ENCODE data around the gene SEMA5B. TPM values are rescaled to one million over a fixed set of nuclear protein-coding genes. Genes with fewer than 3 reads are reported as not detected.

The SEMA5B gene
- total RNA-seq, 6 donors from 2014 or later, result 0.33 to 0.71 (median 0.65) TPM; not detected in 2

DNA sequence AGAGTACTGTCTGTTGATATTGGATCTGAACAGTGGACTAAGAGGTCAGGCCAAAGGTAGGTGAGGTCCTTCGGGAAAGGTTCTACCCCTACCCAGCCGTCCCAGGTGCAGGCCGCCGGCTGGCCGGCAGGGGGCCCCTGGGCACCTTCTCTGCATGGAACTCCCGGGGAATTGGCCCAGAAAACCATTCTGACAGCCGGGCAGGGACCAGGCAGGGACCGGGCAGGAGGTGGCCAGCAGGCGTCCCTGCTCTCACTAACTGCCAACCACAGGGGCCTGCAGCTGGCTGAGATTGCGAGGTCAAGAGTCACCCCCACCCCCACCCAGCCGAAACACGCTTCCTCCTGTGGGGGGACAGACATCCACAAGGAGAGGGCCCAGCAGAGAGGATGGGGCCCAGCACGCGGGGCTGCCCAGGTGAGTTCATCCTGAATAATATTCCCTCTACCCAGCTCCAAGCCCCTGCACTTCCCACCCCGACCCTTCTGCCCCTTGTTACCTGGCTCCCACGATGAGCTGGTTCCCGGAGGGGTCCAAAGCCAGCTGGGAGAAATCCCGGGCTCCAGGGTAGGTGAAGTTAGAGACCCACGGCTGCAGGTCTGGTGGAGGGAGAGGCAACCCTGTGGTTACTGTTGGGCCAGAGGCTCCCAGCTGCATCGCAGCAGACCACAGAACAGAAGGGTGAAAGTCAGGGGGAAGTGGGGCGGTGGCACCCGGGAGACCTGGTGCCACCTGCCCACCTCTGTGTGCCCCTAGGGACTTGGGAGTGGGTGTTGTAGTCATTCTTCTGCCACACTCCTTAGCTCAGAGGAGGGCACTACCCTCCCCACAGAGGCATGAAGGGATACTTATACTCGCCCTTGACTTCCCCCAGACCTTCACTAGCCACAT is 84.4 kb downstream of the SEMA5B start:
- WGBS, 2 donors, result 40 to 73% methylated on average over 8 to 23 of the region's 23 CpGs
- Histone ChIP-seq H3K4me1 (peaks cover 0 to 10% (median 7%) of the 10 kb centered on the region in 4 donors), H3K9me3 (no peaks in the 10 kb centered on the region), H3K27ac (no peak overlapping the region), H3K27me3 (no peaks in the 10 kb centered on the region), H3K4me3 (no peak overlapping the region), H3K36me3 (no peaks in the 10 kb centered on the region)
- DNase-seq (peak; percentile 83 to 95), ATAC-seq (ENCODE audit: low FRiP score in 2 of 2) (peak; percentile 72 to 82)
- TF ChIP-seq EP300 (IDR thresholded peaks at IDR 0.05), result no peak
- TF ChIP-seq, protein P1, sequence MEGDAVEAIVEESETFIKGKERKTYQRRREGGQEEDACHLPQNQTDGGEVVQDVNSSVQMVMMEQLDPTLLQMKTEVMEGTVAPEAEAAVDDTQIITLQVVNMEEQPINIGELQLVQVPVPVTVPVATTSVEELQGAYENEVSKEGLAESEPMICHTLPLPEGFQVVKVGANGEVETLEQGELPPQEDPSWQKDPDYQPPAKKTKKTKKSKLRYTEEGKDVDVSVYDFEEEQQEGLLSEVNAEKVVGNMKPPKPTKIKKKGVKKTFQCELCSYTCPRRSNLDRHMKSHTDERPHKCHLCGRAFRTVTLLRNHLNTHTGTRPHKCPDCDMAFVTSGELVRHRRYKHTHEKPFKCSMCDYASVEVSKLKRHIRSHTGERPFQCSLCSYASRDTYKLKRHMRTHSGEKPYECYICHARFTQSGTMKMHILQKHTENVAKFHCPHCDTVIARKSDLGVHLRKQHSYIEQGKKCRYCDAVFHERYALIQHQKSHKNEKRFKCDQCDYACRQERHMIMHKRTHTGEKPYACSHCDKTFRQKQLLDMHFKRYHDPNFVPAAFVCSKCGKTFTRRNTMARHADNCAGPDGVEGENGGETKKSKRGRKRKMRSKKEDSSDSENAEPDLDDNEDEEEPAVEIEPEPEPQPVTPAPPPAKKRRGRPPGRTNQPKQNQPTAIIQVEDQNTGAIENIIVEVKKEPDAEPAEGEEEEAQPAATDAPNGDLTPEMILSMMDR (IDR thresholded peaks at IDR 0.05), result peak; percentile 86 to 97 (median 92)
- no peak for TF ChIP-seq POLR2AphosphoS5 (IDR thresholded peaks at IDR 0.05)
- no peak for TF ChIP-seq POLR2A (IDR thresholded peaks at IDR 0.05)

DNA sequence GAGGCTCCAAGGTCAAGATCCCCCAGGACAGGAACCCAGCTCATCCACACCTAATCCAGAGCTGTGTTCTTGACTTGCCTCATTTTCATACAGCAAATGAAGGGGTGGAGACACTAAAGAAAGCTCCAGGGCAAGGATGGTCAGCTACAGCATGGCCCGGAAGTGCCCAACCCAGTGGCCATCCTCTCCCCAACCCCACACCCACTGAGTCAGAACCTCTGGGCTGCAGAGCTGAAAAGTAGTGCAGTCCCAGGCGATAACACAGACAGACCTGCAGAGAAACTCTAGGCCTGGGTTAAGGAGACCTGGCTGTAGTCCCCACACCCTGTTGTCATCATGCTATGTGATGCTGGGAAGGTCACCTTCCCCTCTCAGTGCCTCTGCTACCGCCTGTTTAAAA is 85.3 kb downstream of the SEMA5B start:
- no peak for DNase-seq
- ATAC-seq (ENCODE audit: low FRiP score in 2 of 2), result no peak
- Histone ChIP-seq H3K27ac (no peak overlapping the region), H3K9me3 (no peaks in the 10 kb centered on the region), H3K4me1 (peaks cover 0 to 10% (median 7%) of the 10 kb centered on the region in 4 donors), H3K27me3 (no peaks in the 10 kb centered on the region), H3K4me3 (no peak overlapping the region), H3K36me3 (no peaks in the 10 kb centered on the region)
- WGBS, 2 donors, result 91% methylated on average over 3 of the region's 3 CpGs; no CpG with 5 or more reads in 1 of the 2 donors
- TF ChIP-seq POLR2AphosphoS5 (IDR thresholded peaks at IDR 0.05) (no peak), EP300 (IDR thresholded peaks at IDR 0.05) (no peak), POLR2A (IDR thresholded peaks at IDR 0.05) (no peak)
- TF ChIP-seq, protein P1 (IDR thresholded peaks at IDR 0.05), result no peak

DNA sequence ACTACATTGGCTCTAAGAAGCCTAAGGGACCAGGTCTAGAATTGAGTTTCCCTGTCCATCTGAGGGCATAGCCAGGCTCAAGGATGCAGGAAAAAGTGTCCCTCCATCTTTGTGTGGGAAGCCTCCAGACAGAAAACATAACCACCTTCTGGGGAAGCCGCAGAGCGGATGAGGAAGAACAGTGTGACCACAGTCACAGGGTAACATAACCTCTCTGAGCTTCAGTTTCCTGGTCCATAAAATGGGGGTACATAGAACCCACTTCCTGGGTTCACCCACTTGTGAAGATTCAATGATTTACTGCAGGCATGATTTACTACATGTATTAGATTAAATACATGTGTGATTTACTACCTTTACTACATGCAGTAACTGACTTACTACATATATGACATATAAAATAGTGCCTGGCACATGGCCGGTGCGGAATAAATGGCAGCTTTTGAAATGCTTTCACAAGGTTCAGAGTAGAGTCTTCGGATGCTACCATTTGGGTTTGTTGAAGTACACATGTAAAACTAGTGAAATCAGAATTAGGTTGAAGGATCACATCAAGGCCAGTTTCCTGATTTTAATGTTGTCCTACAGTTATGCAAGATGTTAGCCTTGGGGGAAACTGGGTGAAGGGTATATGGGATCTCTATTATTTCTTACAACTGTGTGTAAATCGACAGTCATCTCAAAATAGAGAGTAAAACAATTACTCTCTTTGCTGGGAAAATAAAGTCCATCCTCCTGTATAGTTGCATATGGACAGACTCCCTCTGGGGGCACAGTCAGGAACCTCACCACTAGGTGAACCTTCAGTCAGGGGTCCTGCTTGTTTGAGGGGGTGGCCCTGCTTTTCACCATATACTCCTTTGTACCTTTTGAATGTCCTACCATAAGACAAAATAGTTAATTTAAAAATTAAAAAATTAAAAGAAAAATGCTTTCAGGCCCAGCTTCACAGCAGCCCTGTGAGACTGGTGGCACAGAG is 86.0 kb downstream of the SEMA5B start:
- Histone ChIP-seq H3K4me3 (no peak overlapping the region), H3K27ac (no peak overlapping the region), H3K9me3 (no peaks in the 10 kb centered on the region), H3K27me3 (no peaks in the 10 kb centered on the region), H3K4me1 (peaks cover 0 to 10% (median 7%) of the 10 kb centered on the region in 4 donors), H3K36me3 (no peaks in the 10 kb centered on the region)
- ATAC-seq (ENCODE audit: low FRiP score in 2 of 2), result no peak
- no peak for DNase-seq
- TF ChIP-seq, protein P1 (IDR thresholded peaks at IDR 0.05), result peak in 2 of 6 experiments; percentile 4 to 11
- TF ChIP-seq EP300 (IDR thresholded peaks at IDR 0.05) (no peak), POLR2A (IDR thresholded peaks at IDR 0.05) (no peak), POLR2AphosphoS5 (IDR thresholded peaks at IDR 0.05) (no peak)
- 86 to 88% methylated on average over 6 of the region's 6 CpGs for WGBS, 2 donors

DNA sequence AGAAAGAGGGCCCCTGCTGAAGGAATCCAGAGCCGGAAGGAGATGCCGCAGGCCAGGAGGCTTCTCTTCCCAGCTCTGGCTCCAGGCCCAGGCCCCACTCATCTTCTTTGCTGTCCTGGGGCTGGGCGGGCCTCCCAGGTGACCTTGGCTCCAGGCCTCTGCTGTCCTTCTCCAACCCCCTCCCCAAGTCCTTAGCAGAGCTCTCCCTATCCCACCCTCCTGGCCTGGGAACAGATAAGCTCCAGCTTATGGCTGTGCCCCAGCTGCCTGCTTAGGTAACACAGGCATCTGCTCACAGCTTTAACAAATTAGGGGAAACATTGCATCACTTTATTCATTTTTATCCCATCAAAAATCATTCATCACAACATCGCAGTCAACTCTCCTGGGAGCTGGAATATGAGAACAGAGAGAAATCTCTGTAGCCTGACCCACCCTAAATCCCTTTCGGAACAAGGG is 86.9 kb downstream of the SEMA5B start:
- Histone ChIP-seq H3K4me3 (no peak overlapping the region), H3K27ac (no peak overlapping the region), H3K9me3 (no peaks in the 10 kb centered on the region), H3K4me1 (peaks cover 0 to 10% (median 7%) of the 10 kb centered on the region in 4 donors), H3K36me3 (no peaks in the 10 kb centered on the region), H3K27me3 (no peaks in the 10 kb centered on the region)
- no peak for TF ChIP-seq POLR2AphosphoS5 (IDR thresholded peaks at IDR 0.05)
- TF ChIP-seq, protein P1 (IDR thresholded peaks at IDR 0.05), result no peak
- no peak for TF ChIP-seq POLR2A (IDR thresholded peaks at IDR 0.05)
- TF ChIP-seq EP300 (IDR thresholded peaks at IDR 0.05), result no peak
- no peak for ATAC-seq (ENCODE audit: low FRiP score in 2 of 2)
- 82 to 90% methylated on average over 5 of the region's 5 CpGs for WGBS, 2 donors
- DNase-seq, result peak in 1 of 2 donors; percentile 26
